MM.1S (cell line): Measurements from ENCODE around the gene CD164L2.

Experiments used
- DNase-seq: peaks from one replicate; pipeline ENCODE4 v3.0.0-alpha.2; 2015
- H2AFZ ChIP-seq: fragments of 300-600 bp; sonication (generic); 2 replicates; pipeline ENCODE4 v1.6.0; 2016; ENCODE audit warnings: antibody characterized with exemption, low read length
- H3F3A ChIP-seq: fragments of 300-600 bp; sonication (generic); 2 replicates; pipeline ENCODE4 v1.6.1; 2016; ENCODE audit warnings: mild to moderate bottlenecking, antibody characterized with exemption, low read length, moderate library complexity, mixed read lengths; ENCODE audit not compliant: insufficient read depth
- H3K27ac ChIP-seq: fragments of 300-600 bp; sonication (generic); 2 replicates; pipeline ENCODE4 v1.5.1; 2016; ENCODE audit warnings: mild to moderate bottlenecking, low read length
- H3K27me3 ChIP-seq: fragments of 300-600 bp; sonication (generic); replicated peaks from 2 replicates; pipeline ENCODE4 v1.6.0; 2016; ENCODE audit warnings: low read length; ENCODE audit not compliant: insufficient read depth
- H3K36me3 ChIP-seq: fragments of 300-600 bp; sonication (generic); replicated peaks from 2 replicates; pipeline ENCODE4 v1.6.1; 2016; ENCODE audit warnings: mild to moderate bottlenecking, low read length, mixed read lengths; ENCODE audit not compliant: insufficient read depth
- H3K4me1 ChIP-seq: fragments of 300-600 bp; sonication (generic); 2 replicates; pipeline ENCODE4 v1.6.1; 2016; ENCODE audit warnings: low read length, mixed read lengths
- H3K4me2 ChIP-seq: fragments of 300-600 bp; sonication (generic); 2 replicates; pipeline ENCODE4 v1.6.0; 2016; ENCODE audit warnings: low read depth, low read length
- H3K4me3 ChIP-seq: fragments of 300-600 bp; sonication (generic); 2 replicates; pipeline ENCODE4 v1.5.1; 2016; ENCODE audit warnings: low read length, mixed read lengths
- H3K79me2 ChIP-seq: fragments of 300-600 bp; sonication (generic); 2 replicates; pipeline ENCODE4 v1.6.1; 2016; ENCODE audit warnings: mixed run types, low read length, mixed read lengths
- H3K9ac ChIP-seq: fragments of 300-600 bp; sonication (generic); 2 replicates; pipeline ENCODE4 v1.6.1; 2016; ENCODE audit warnings: low read length, mixed read lengths
- H3K9me2 ChIP-seq: fragments of 300-600 bp; sonication (generic); replicated peaks from 2 replicates; pipeline ENCODE4 v1.6.1; 2016; ENCODE audit warnings: mild to moderate bottlenecking, low read length, mixed read lengths; ENCODE audit not compliant: insufficient read depth
- H3K9me3 ChIP-seq: fragments of 300-600 bp; sonication (generic); replicated peaks from 2 replicates; pipeline ENCODE4 v1.6.1; 2016; ENCODE audit warnings: mild to moderate bottlenecking, low read length, mixed read lengths; ENCODE audit not compliant: insufficient read depth
- H4K20me1 ChIP-seq: fragments of 300-600 bp; sonication (generic); 2 replicates; pipeline ENCODE4 v1.6.1; 2016; ENCODE audit warnings: mild to moderate bottlenecking, low read length, moderate library complexity, mixed read lengths; ENCODE audit not compliant: insufficient read depth
- CTCF ChIP-seq: fragments of 300-600 bp; sonication (generic); IDR thresholded peaks from 2 replicates; pipeline ENCODE4 v1.5.1; 2016; ENCODE audit warnings: antibody characterized with exemption, low read length, mixed read lengths
- EZH2 ChIP-seq: fragments of 300-600 bp; sonication (generic); optimal IDR thresholded peaks from 2 replicates; pipeline ENCODE3; 2017; ENCODE audit warnings: low read depth, mild to moderate bottlenecking, antibody characterized with exemption, low read length, mixed read lengths
- EZH2phosphoT487 ChIP-seq: fragments of 300-600 bp; sonication (generic); IDR thresholded peaks from 2 replicates; pipeline ENCODE4 v1.6.1; 2018; ENCODE audit warnings: antibody characterized with exemption, low read length

The CD164L2 gene

DNA sequence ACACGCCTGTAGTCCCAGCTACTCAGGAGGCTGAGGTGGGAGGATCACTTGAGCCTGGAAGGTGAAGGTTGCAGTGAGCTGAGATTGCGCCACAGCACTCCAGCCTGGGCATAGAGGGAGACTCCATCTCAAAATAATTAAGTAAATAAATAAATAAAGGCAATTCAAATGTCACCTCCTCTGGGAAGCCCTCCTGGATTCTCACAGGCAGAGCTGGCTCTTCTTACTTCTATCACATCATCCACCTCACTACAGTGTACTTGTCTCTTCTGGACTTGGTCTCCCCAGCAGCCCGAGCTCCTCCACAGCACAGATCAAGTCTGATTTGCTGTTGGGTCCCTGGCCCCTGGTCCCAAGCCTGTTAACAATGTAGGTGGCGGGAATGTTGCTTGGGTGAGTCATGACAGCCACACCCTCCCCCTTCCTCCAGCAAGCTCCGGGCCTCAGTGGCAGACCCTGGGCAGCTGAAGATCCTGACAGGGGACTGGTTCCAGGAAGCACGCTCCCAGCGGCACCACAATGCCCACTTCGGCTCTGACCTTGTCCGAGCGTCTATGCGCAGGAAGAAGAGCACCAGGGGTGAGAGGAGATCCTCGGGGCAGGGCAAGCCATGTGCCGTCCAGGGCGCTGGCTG, 36.0 kb downstream of the CD164L2 start:
- H3K36me3 ChIP-seq = no peaks in the 10 kb centered on the region
- H3K4me3 ChIP-seq = no peak overlapping the region
- no peaks in the 10 kb centered on the region for H3K9me3 ChIP-seq
- peaks cover 4% of the 10 kb centered on the region for H3K4me1 ChIP-seq
- H3F3A ChIP-seq = no peaks in the 10 kb centered on the region
- no peaks in the 10 kb centered on the region for H4K20me1 ChIP-seq
- no peak overlapping the region for H2AFZ ChIP-seq
- no peak overlapping the region for H3K4me2 ChIP-seq
- no peak overlapping the region for H3K9ac ChIP-seq
- no peaks in the 10 kb centered on the region for H3K9me2 ChIP-seq
- H3K79me2 ChIP-seq = no peaks in the 10 kb centered on the region
- no peaks in the 10 kb centered on the region for H3K27me3 ChIP-seq
- TF ChIP-seq EZH2phosphoT487 = no peak
- no peak for TF ChIP-seq CTCF
- no peak for TF ChIP-seq EZH2
- DNase-seq = no peak
- no peak overlapping the region for H3K27ac ChIP-seq

GRCh38 chr1:27346357-27346756, 36.8 kb downstream of the CD164L2 start:
- Histone ChIP-seq H3F3A (no peaks in the 10 kb centered on the region), H3K27ac (no peak overlapping the region), H3K9me3 (no peaks in the 10 kb centered on the region), H3K9me2 (no peaks in the 10 kb centered on the region), H3K4me3 (no peak overlapping the region), H4K20me1 (no peaks in the 10 kb centered on the region), H3K9ac (no peak overlapping the region), H3K27me3 (no peaks in the 10 kb centered on the region), H3K4me1 (peaks cover 9% of the 10 kb centered on the region), H3K4me2 (no peak overlapping the region), H2AFZ (no peak overlapping the region), H3K79me2 (no peaks in the 10 kb centered on the region), H3K36me3 (no peaks in the 10 kb centered on the region)
- DNase-seq = no peak
- TF ChIP-seq CTCF (no peak), EZH2phosphoT487 (no peak), EZH2 (no peak)

DNA sequence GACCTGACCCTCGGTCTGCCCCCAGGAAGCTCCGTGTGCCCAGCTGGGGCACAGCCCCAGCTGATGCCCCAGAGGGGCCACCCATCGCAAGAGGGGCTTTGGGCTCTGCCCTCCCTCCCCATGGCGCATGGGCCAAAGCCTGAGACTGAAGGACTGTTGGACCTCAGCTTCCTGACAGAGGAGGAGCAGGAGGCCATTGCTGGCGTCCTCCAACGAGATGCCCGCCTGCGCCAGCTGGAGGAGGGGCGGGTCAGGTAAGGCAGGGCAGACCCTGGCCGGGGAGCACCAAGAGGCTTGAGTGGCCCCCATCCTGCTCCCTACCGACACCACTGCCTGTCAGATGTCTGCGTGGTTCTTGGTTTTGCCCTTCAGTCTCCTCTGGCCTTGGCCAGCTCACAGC, 37.9 kb downstream of the CD164L2 start:
- Histone ChIP-seq H3K4me1 (peaks cover 13% of the 10 kb centered on the region), H2AFZ (no peak overlapping the region), H3K9ac (no peak overlapping the region), H3K4me2 (no peak overlapping the region), H3K4me3 (no peak overlapping the region), H3K27ac (no peak overlapping the region), H3K79me2 (no peaks in the 10 kb centered on the region), H3K27me3 (no peaks in the 10 kb centered on the region), H3K9me2 (no peaks in the 10 kb centered on the region), H3K9me3 (no peaks in the 10 kb centered on the region), H3K36me3 (no peaks in the 10 kb centered on the region), H4K20me1 (no peaks in the 10 kb centered on the region), H3F3A (no peaks in the 10 kb centered on the region)
- no peak for TF ChIP-seq EZH2phosphoT487
- no peak for TF ChIP-seq CTCF
- no peak for TF ChIP-seq EZH2
- DNase-seq = no peak
